HG03175 (cell line): ENCODE measurements around the gene LENG8.

Experiments used
- ATAC-seq: cut with Tn5 transposase; IDR thresholded peaks from one replicate; pipeline ENCODE4 v1.9.1; 2021; ENCODE audit warnings: mild to moderate bottlenecking, moderate library complexity; ENCODE audit not compliant: unreplicated experiment

The LENG8 gene

GRCh38 chr19:54448774-54449700 is at the start of gene LENG8:
TSS of gene LENG8 (plus strand) at chr19:54449199. CDS start at chr19:54451345, 2,146 bp downstream.
- ATAC-seq = peak; percentile 93

- no peak for ATAC-seq
Observed at GRCh38 chr19:54400913-54401312, 48.1 kb upstream of the LENG8 start.

- no peak for ATAC-seq
Observed at GRCh38 chr19:54403054-54403453, 45.9 kb upstream of the LENG8 start.

GRCh38 chr19:54405628-54406027 is 43.4 kb upstream of the LENG8 start:
- ATAC-seq = no peak

- ATAC-seq = no peak
Observed at GRCh38 chr19:54407780-54408179, 41.2 kb upstream of the LENG8 start.

GRCh38 chr19:54408456-54409026 is 40.5 kb upstream of the LENG8 start:
- ATAC-seq = no peak

GRCh38 chr19:54411033-54411432 is 38.0 kb upstream of the LENG8 start:
- ATAC-seq = no peak

GRCh38 chr19:54412877-54413276 is 36.1 kb upstream of the LENG8 start:
- ATAC-seq = no peak

GRCh38 chr19:54414156-54414555 is 34.8 kb upstream of the LENG8 start:
- no peak for ATAC-seq

GRCh38 chr19:54415208-54415900 is 33.6 kb upstream of the LENG8 start, which contains the start of gene TTYH1:
TSS of gene TTYH1 (plus strand) at chr19:54415464. CDS start at chr19:54415553, 89 bp downstream.
- no peak for ATAC-seq

GRCh38 chr19:54415901-54416673 is 32.9 kb upstream of the LENG8 start:
- no peak for ATAC-seq

GRCh38 chr19:54416695-54417491 is 32.1 kb upstream of the LENG8 start:
- ATAC-seq = no peak

GRCh38 chr19:54418030-54418929 is 30.7 kb upstream of the LENG8 start:
- ATAC-seq = no peak

- ATAC-seq = no peak
Observed at GRCh38 chr19:54418930-54419800, 29.8 kb upstream of the LENG8 start.

- ATAC-seq = no peak
Observed at GRCh38 chr19:54420068-54420382, 29.0 kb upstream of the LENG8 start.

GRCh38 chr19:54420383-54421168 is 28.4 kb upstream of the LENG8 start:
- ATAC-seq = no peak

GRCh38 chr19:54421169-54421516 is 27.9 kb upstream of the LENG8 start:
- ATAC-seq = no peak

GRCh38 chr19:54421521-54421920 is 27.5 kb upstream of the LENG8 start:
- no peak for ATAC-seq
